H1 (cell line): ENCODE results near the gene FLVCR2. TPM values are rescaled to one million over a fixed set of nuclear protein-coding genes. Genes with fewer than 3 reads are reported as not detected.

Source experiments
- CTCF ChIA-PET: fragments of 300-600 bp; sonication (Branson Sonifier 250); formaldehyde crosslinking; loops from one replicate; lab custom pipeline; 2021; ENCODE audit not compliant: partially characterized antibody; lab: Charles Lee
- POLR2A ChIA-PET: fragments of 300-600 bp; sonication (Branson Sonifier 250); formaldehyde crosslinking; loops from one replicate; lab custom pipeline; 2021; ENCODE audit warnings: inconsistent platforms; ENCODE audit not compliant: partially characterized antibody; lab: Charles Lee
- DNase-seq, 2 experiments: peaks; one replicate each; pipeline versions ENCODE4 v3.0.0 to v3.0.0-alpha.2; 2010 to 2022; ENCODE audit warnings: low spot score in 2 of 2, low read depth in 1 of 2, mixed read lengths in 1 of 2
- FAIRE-seq: peaks from 2 replicates; lab custom pipeline; 2011; peaks lifted over from hg19 to GRCh38; lab: Jason Lieb, UNC
- H2AFZ ChIP-seq: 2 replicates; pipeline ENCODE4 v1.8.1; 2012; ENCODE audit warnings: low read length, inconsistent platforms
- H2AK5ac ChIP-seq: 2 replicates; pipeline ENCODE4 v1.6.1; 2013; ENCODE audit warnings: low read depth, low read length
- H2BK120ac ChIP-seq: replicated peaks from 2 replicates; pipeline ENCODE3; 2013; ENCODE audit warnings: low read depth, low read length, inconsistent platforms
- H2BK12ac ChIP-seq: 2 replicates; pipeline ENCODE4 v1.6.1; 2013; ENCODE audit warnings: low read depth, low read length
- H2BK15ac ChIP-seq: 2 replicates; pipeline ENCODE4 v1.6.1; 2013; ENCODE audit warnings: low read length
- H2BK20ac ChIP-seq: 2 replicates; pipeline ENCODE4 v1.6.1; 2013; ENCODE audit warnings: low read length
- H2BK5ac ChIP-seq: 2 replicates; pipeline ENCODE4 v1.6.1; 2013; ENCODE audit warnings: low read depth, low read length
- H3K14ac ChIP-seq: 2 replicates; pipeline ENCODE4 v1.6.1; 2013; ENCODE audit warnings: inconsistent platforms; ENCODE audit not compliant: insufficient read length
- H3K18ac ChIP-seq: 2 replicates; pipeline ENCODE4 v1.6.1; 2013; ENCODE audit warnings: low read length; ENCODE audit errors: extremely low read depth
- H3K23ac ChIP-seq: 2 replicates; pipeline ENCODE4 v1.6.1; 2013; ENCODE audit warnings: inconsistent platforms; ENCODE audit not compliant: insufficient read length
- H3K23me2 ChIP-seq: 2 replicates; pipeline ENCODE4 v1.6.1; 2013; ENCODE audit warnings: low read depth, low read length
- H3K27ac ChIP-seq: 2 replicates; pipeline ENCODE4 v1.6.1; 2011; ENCODE audit warnings: low read depth, low read length, inconsistent platforms
- H3K27me3 ChIP-seq, 4 experiments: replicated peaks in 1 of 4; 1 replicate in 1 of 4; 2 replicates in 3 of 4; pipeline versions ENCODE4 v1.6.1 to v1.8.1; 2011 to 2013; ENCODE audit warnings: low read length in 3 of 4, mild to moderate bottlenecking in 3 of 4, inconsistent platforms in 2 of 4, mixed read lengths in 2 of 4, moderate library complexity in 1 of 4; ENCODE audit not compliant: control insufficient read depth in 3 of 4, insufficient read depth in 3 of 4; ENCODE audit errors: extremely low read depth in 1 of 4
- H3K36me3 ChIP-seq, 4 experiments: 2 replicates each; pipeline versions ENCODE4 v1.6.1 to v1.8.1; 2011 to 2013; ENCODE audit warnings: mild to moderate bottlenecking in 4 of 4, low read length in 3 of 4, moderate library complexity in 2 of 4, control low read depth in 1 of 4, inconsistent platforms in 1 of 4; ENCODE audit not compliant: insufficient read depth in 4 of 4, control insufficient read depth in 2 of 4
- H3K4ac ChIP-seq: replicated peaks from 2 replicates; pipeline ENCODE3; 2013; ENCODE audit warnings: low read length, low read depth, mixed read lengths, inconsistent platforms; ENCODE audit not compliant: insufficient read length
- H3K4me1 ChIP-seq, 4 experiments: replicated peaks in 1 of 4; 1 replicate in 1 of 4; 2 replicates in 3 of 4; pipeline versions ENCODE4 v1.6.1 to v1.8.1; 2011 to 2013; ENCODE audit warnings: low read length in 3 of 4, inconsistent platforms in 2 of 4, mixed read lengths in 1 of 4; ENCODE audit not compliant: insufficient read depth in 4 of 4, control insufficient read depth in 3 of 4
- H3K4me2 ChIP-seq, 2 experiments: 2 replicates each; pipeline versions ENCODE4 v1.6.1 to v1.8.1; 2011 to 2013; ENCODE audit warnings: low read depth in 2 of 2, low read length in 2 of 2, control low read depth in 1 of 2, inconsistent platforms in 1 of 2, mild to moderate bottlenecking in 1 of 2; ENCODE audit not compliant: insufficient read depth in 1 of 2
- H3K4me3 ChIP-seq, 4 experiments: fragments of 200-600, 300-600 bp in 1 of 4; sonication (generic), shearing (Covaris generic), sonication (Bioruptor Twin) in 1 of 4; 2 replicates each; pipeline versions ENCODE4 v1.5.1 to v1.8.1; 2011 to 2016; ENCODE audit warnings: low read length in 4 of 4, low read depth in 3 of 4, control low read depth in 2 of 4, inconsistent platforms in 2 of 4, mild to moderate bottlenecking in 2 of 4, mixed read lengths in 1 of 4, moderate library complexity in 1 of 4; ENCODE audit not compliant: insufficient read depth in 2 of 4; ENCODE audit errors: extremely low read depth in 1 of 4
- H3K56ac ChIP-seq: replicated peaks from 2 replicates; pipeline ENCODE3; 2013; ENCODE audit warnings: low read depth, mild to moderate bottlenecking, mixed read lengths, low read length, inconsistent platforms; ENCODE audit not compliant: insufficient read length
- H3K79me1 ChIP-seq: 2 replicates; pipeline ENCODE4 v1.6.1; 2013; ENCODE audit warnings: low read depth, low read length, control low read depth
- H3K79me2 ChIP-seq, 2 experiments: 2 replicates each; pipeline versions ENCODE4 v1.6.1 to v1.8.1; 2012 to 2013; ENCODE audit warnings: low read length in 2 of 2, mild to moderate bottlenecking in 2 of 2, inconsistent platforms in 1 of 2; ENCODE audit not compliant: insufficient read depth in 2 of 2, control insufficient read depth in 1 of 2
- H3K9ac ChIP-seq, 4 experiments: replicated peaks in 1 of 4; 1 replicate in 1 of 4; 2 replicates in 3 of 4; pipeline versions ENCODE4 v1.6.1 to v1.8.1; 2011 to 2013; ENCODE audit warnings: low read depth in 3 of 4, low read length in 3 of 4, control low read depth in 2 of 4, mild to moderate bottlenecking in 2 of 4, moderate library complexity in 2 of 4, inconsistent platforms in 1 of 4; ENCODE audit errors: extremely low read depth in 1 of 4
- H3K9me3 ChIP-seq, 2 experiments: 2 replicates each; pipeline versions ENCODE4 v1.6.1 to v1.8.1; 2012 to 2013; ENCODE audit warnings: mild to moderate bottlenecking in 2 of 2, moderate library complexity in 2 of 2, control low read depth in 1 of 2, inconsistent platforms in 1 of 2, low read depth in 1 of 2, low read length in 1 of 2, mixed read lengths in 1 of 2; ENCODE audit not compliant: insufficient read depth in 2 of 2
- H4K20me1 ChIP-seq, 2 experiments: replicated peaks in 1 of 2; 2 replicates each; pipeline versions ENCODE3 to v1.8.1; 2011 to 2013; ENCODE audit warnings: inconsistent platforms in 2 of 2, low read length in 2 of 2, mild to moderate bottlenecking in 1 of 2; ENCODE audit not compliant: insufficient read depth in 2 of 2, control insufficient read depth in 1 of 2
- H4K5ac ChIP-seq: 2 replicates; pipeline ENCODE4 v1.6.1; 2013; ENCODE audit warnings: low read length, low read depth, mixed read lengths, inconsistent platforms; ENCODE audit not compliant: insufficient read length
- H4K8ac ChIP-seq: 2 replicates; pipeline ENCODE4 v1.8.0; 2013; ENCODE audit warnings: mild to moderate bottlenecking, moderate library complexity, low read length, inconsistent platforms; ENCODE audit not compliant: insufficient read depth; ENCODE audit errors: extremely low read depth
- H4K91ac ChIP-seq: replicated peaks from 2 replicates; pipeline ENCODE3; 2013; ENCODE audit warnings: low read length, mixed read lengths, inconsistent platforms; ENCODE audit not compliant: insufficient read length
- POLR2A ChIP-seq, 2 experiments: IDR thresholded peaks; 1 replicate in 1 of 2; 2 replicates in 1 of 2; pipeline ENCODE4 v1.6.1; 2011; ENCODE audit warnings: low read depth in 2 of 2, low read length in 2 of 2, mild to moderate bottlenecking in 2 of 2; ENCODE audit errors: control extremely low read depth in 1 of 2
- RXRA ChIP-seq: IDR thresholded peaks from 2 replicates; pipeline ENCODE4 v1.6.1; 2011; ENCODE audit warnings: low read depth, mild to moderate bottlenecking, low read length, moderate library complexity; ENCODE audit not compliant: insufficient read depth
- SIRT6 ChIP-seq: IDR thresholded peaks from one replicate; pipeline ENCODE4 v1.7.1; 2012; ENCODE audit warnings: low read length, inconsistent platforms
- SRF ChIP-seq: IDR thresholded peaks from 2 replicates; pipeline ENCODE4 v1.6.1; 2011; ENCODE audit warnings: mild to moderate bottlenecking, low read depth, low read length, moderate library complexity
- WGBS, 2 experiments: shearing (Covaris generic) in 1 of 2; methylation state at CpG; one replicate each; pipeline versions ENCODE4 v1.1.6 to v1.1.7; 2013 to 2015; ENCODE audit warnings: low lambda C conversion rate in 2 of 2, mixed read lengths in 2 of 2, inconsistent platforms in 1 of 2, low coverage in 1 of 2, missing lambda C conversion rate in 1 of 2; ENCODE audit not compliant: insufficient replicate concordance in 2 of 2, insufficient coverage in 1 of 2, insufficient read length in 1 of 2; ENCODE audit errors: extremely low coverage in 1 of 2, missing lambda C conversion rate in 1 of 2; 5-methylcytosine and 5-hydroxymethylcytosine counted together
- polyA plus RNA-seq, 7 experiments: library from polyadenylated mRNA; depleted of rRNA in 3 of 7; stranded (reverse) in 5 of 7; unstranded in 2 of 7; fragments of >200 nt in 5 of 7; fragments of 200-250 nt in 2 of 7; gene quantifications; 1 replicate in 5 of 7; 2 replicates in 1 of 7; 4 replicates in 1 of 7; pipeline versions ENCODE4 v1.2.1 to v1.2.3, GENCODE V29; 2011 to 2013; ENCODE audit warnings: missing spikeins in 2 of 7, mixed read lengths in 2 of 7
- total RNA-seq: library from RNA; stranded (reverse); fragmentation: NEBNext Ultra II Directional; extraction: Animal tissue kit (Norgen Biotek cat#: 25700); gene quantifications from 2 replicates; pipeline ENCODE4 v1.2.1, GENCODE V29; 2021

FLVCR2 gene
- total and polyA plus RNA-seq, 2 of the 8 experiments (the other 6 are each of a cell fraction or from before 2014, with no cell fraction given), result 7.1 to 8.2 TPM

GRCh38 chr14:75655235-75655634 lies 76.8 kb downstream of the FLVCR2 start:
- Histone ChIP-seq H3K36me3 (peaks cover 15 to 44% (median 31%) of the 10 kb centered on the region in 4 experiments), H2BK5ac (no peak overlapping the region), H2BK20ac (no peak overlapping the region), H3K23me2 (0 out of 2 replicates have a peak, but pooled peaks cover 5% of the 10 kb centered on the region), H3K9ac (no peak overlapping the region), H3K79me2 (peaks cover 0 to 25% of the 10 kb centered on the region in 2 experiments; a peak in 3 of 4 replicates), H3K56ac (no peak overlapping the region), H3K9me3 (no peaks in the 10 kb centered on the region), H3K14ac (no peak overlapping the region), H2AFZ (no peak overlapping the region), H3K27ac (no peak overlapping the region), H3K4me1 (0 out of 7 replicates have a peak, but pooled peaks cover 0 to 2% (median 0%) of the 10 kb centered on the region in 4 experiments), H4K5ac (no peak overlapping the region), H2AK5ac (no peak overlapping the region), H2BK12ac (no peak overlapping the region), H3K79me1 (peaks cover 8% of the 10 kb centered on the region; the same call in 1 of the 2 replicates), H4K20me1 (peaks cover 2% of the 10 kb centered on the region in 2 experiments), H3K4ac (no peak overlapping the region), H3K4me3 (no peak overlapping the region), H3K23ac (no peak overlapping the region), H3K27me3 (no peaks in the 10 kb centered on the region), H2BK15ac (no peak overlapping the region), H4K8ac (no peak overlapping the region), H3K4me2 (no peak overlapping the region), H2BK120ac (no peak overlapping the region), H3K18ac (no peak overlapping the region), H4K91ac (no peak overlapping the region)
- POLR2A ChIA-PET, result interaction anchor here (1.0 to 4.1 kb wide), 4 partner anchors 24 to 82 kb away, joined by 3 to 19 read pairs (median 5); partner anchors contain the start of gene FLVCR2
- CTCF ChIA-PET, result interaction anchor here (0.7 to 13.7 kb wide), 29 partner anchors 9 to 407 kb away, joined by 3 to 348 read pairs (median 6); partner anchors contain the start of genes BATF and FLVCR2
- DNase-seq, result no peak
- 0% methylated on average over 1 of the region's 1 CpG; no CpG with 5 or more reads in 1 of the 2 experiments for WGBS, 2 experiments
- TF ChIP-seq POLR2A (IDR thresholded peaks at IDR 0.05; ENCODE audit: control extremely low read depth in 1 of 2, low read depth in 2 of 2, low read length in 2 of 2) (no peak), SRF (0 out of 2 replicates have a peak, but pooled peaks have one; percentile 57), SIRT6 (no peak), RXRA (no peak)
- FAIRE-seq, result no peak
